Fibroblast of villous mesenchyme (primary cell): ENCODE measurements around the gene KIF26A. TPM values are rescaled to one million over a fixed set of nuclear protein-coding genes. Genes with fewer than 3 reads are reported as not detected.

ENCODE experiments used
- DNase-seq: peaks from one replicate; pipeline ENCODE4 v3.0.0-alpha.2; 2010; ENCODE audit warnings: low read depth
- H3K4me3 ChIP-seq: 2 replicates; pipeline ENCODE4 v1.5.1; 2011; ENCODE audit warnings: low read depth, mild to moderate bottlenecking, low read length
- CTCF ChIP-seq: IDR thresholded peaks from 2 replicates; pipeline ENCODE4 v1.5.1; 2012; ENCODE audit warnings: low read depth, mild to moderate bottlenecking, low read length; ENCODE audit not compliant: insufficient read depth
- total RNA-seq: library from RNA; depleted of rRNA; stranded (reverse); fragments of >200 nt; gene quantifications from 2 replicates; pipeline ENCODE4 v1.2.3, GENCODE V29; 2012

Gene KIF26A
- total RNA-seq, 1 donor: under 0.01 TPM

- H3K4me3 ChIP-seq: no peak overlapping the region
- DNase-seq: no peak
- no peak for TF ChIP-seq CTCF
These were observed 44.6 kb downstream of the KIF26A start for GRCh38 chr14:104182857-104183425.

- no peak for TF ChIP-seq CTCF
- DNase-seq: no peak
- no peak overlapping the region for H3K4me3 ChIP-seq
These were observed 45.4 kb downstream of the KIF26A start for GRCh38 chr14:104183796-104184195.

GRCh38 chr14:104184506-104184905, 46.1 kb downstream of the KIF26A start:
- DNase-seq: no peak
- no peak overlapping the region for H3K4me3 ChIP-seq
- no peak for TF ChIP-seq CTCF

- DNase-seq: no peak
- no peak for TF ChIP-seq CTCF
- no peak overlapping the region for H3K4me3 ChIP-seq
These were observed 46.6 kb downstream of the KIF26A start for GRCh38 chr14:104184911-104185499.

- no peak overlapping the region for H3K4me3 ChIP-seq
- no peak for DNase-seq
- no peak for TF ChIP-seq CTCF
These were observed 47.6 kb downstream of the KIF26A start for GRCh38 chr14:104185916-104186495.

- no peak for DNase-seq
- H3K4me3 ChIP-seq: no peak overlapping the region
- no peak for TF ChIP-seq CTCF
These were observed 48.2 kb downstream of the KIF26A start for GRCh38 chr14:104186575-104186974.
